ENCODE results near the gene GTF3C5.
"Not testable (repeated sequence)": the region's sequence is repeated elsewhere in the genome, so short reads cannot be mapped to it uniquely, and the experiment has no call there.

Gene GTF3C5

DNA sequence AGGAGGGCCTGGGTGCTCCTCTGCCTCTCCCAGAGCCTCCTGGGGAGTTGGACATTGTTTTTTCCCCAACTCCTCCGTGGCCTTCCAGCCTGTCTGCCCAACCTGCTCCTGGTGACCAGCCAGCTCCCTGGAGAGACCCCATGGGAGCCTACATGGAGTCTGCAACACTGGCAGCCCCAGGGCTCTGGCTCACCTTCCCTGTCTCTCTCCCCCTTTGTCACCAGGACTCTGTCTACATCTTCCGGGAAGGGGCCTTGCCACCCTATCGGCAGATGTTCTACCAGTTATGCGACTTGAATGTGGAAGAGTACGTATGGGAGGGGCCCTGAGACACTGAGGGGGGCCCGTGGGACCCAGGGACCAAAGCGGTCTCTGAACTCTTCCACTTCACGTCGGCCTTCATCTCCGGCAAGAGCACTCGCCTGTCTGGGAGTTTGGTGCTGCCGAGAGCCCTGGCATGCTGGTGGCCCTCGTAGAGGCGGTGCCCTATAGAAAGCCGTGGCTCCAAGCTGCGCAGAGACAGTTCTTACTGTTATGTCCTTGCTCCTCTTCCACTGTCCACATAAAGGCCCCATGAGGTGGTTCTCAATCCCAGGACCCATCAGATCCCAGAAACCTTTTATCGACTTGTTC is 25.1 kb downstream of the GTF3C5 start:
- no peak for DNase-seq (ENCODE audit: low read depth)

DNA sequence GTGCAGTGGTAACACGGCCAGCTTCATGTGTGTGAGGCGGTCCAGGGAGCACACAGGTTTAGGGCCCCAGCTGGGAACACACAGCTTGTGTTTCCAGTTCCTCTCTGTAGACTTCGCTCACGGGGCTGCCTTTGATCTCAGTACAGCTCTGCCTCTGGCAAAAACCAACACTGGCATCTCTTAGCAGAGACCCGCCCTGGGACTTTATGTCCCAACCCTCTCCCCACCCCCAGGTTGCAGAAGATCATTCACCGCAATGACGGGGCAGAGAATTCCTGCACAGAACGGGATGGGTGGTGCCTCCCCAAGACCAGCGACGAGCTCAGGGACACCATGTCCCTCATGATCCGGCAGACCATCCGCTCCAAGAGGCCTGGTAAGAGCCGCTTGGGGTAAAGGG is 25.7 kb downstream of the GTF3C5 start:
- no peak for DNase-seq (ENCODE audit: low read depth)

DNA sequence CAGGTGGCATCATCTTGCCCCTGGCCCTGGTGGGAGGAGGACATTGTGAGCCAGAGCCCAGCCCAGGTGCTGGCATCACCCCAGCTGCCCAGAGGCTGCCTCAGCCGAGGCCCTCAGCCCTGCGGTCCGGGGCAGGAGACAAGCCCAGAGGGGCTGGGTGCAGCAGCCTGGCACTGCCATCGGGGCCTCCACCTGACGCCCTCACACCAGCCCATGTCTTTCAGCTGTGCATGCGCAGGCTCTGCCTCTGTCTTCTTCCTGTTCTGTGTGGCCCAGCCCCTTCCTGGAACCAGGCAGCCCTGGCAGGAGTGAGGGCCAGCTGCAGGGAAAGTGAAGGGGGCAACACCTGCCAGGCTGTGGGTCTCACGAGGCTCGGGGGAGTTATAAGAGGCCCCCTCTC is 26.2 kb downstream of the GTF3C5 start:
- no peak for DNase-seq (ENCODE audit: low read depth)

DNA sequence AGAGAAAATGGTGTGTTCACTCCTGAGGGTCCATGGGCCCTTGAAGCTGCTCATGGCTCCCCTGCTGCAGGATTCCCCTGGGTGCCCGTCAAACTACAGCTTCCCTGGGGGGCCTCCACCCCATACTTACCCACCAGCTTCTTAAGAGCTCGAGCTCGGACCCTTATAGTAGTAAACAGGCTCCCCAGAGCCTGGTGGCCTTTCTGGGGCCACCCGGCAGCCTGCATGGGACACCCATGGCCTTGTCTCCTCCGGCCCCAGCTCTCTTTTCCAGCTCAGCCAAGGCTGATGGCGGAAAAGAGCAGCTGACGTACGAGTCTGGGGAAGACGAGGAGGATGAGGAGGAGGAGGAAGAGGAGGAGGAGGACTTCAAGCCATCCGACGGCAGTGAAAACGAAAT is 26.8 kb downstream of the GTF3C5 start:
- DNase-seq (ENCODE audit: low read depth) = no peak

DNA sequence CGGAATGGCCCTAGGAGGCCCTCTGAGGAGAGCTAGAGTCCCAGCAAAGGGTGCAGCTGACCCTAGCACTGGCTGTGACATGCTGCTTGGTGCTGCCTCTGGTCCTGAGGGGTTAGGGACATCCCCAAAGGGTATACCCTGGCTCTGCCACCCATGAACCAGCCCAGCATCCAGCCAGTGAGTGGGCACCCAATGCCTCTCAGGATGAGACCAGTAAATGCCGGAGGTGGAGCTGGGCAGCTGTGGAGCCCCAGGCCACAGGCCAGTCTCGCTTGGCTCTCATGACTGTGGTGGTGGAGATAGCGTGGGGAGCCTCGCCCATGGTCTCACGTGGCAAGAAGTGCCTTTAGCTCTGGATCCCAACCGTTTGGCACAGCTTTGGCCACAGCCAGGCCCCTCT is 27.3 kb downstream of the GTF3C5 start:
- no peak for DNase-seq (ENCODE audit: low read depth)

DNA sequence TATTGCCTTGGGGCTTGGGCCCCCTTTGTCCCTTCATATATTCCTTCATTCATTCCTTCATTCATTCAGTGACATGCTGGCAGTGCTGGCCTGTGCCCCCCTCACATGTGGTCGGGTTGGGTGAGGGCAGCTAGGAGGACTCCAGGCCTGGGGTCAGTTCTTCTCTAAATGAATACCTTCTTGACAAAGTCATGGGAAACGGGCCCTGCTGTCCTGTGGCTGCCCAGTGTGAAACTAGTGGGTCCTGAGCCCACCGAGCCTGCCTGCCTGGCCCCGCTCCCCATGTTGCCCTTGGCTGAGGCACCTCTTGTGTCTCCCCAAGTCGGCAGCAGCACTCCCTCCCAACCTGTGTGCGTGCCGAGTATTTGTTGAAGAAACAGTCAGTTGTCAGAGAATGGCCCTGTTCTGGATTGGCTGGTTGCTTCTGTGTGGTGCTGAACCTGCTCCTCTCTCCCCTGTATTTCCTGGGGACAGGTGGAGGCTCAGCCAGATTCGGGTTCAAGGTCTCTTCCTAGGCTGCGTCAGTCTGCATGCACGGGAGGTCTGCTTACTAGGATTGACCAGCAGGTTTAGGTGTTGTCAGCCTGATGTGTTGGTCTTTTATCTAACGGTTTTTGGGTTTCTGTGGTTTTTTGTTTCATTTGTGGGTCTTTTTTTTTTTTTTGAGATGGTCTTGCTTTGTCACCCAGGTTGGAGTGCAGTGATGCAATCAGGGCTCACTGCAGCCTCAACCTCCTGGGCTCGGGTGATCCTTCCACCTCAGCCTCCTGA is 27.9 kb downstream of the GTF3C5 start:
- DNase-seq (ENCODE audit: low read depth) = no peak

DNA sequence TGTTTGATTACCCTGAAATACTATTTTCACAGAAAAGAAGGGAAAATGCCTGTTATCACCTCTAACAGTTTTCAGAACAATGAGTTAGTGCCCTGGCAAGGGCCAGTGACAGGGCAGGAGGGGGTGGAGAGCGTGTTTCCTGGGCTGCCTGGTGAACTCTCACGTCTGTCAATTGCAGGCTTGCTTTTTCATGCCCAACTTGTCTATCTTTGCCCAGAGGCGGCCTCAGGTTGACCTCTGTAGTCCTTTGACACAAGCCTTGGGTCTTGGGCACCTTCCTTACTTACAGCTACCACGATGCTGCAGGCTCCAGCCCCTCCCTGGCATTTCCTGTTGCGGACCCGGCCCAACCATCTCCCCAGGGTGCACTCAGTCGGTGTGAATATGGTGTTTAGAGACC is 28.8 kb downstream of the GTF3C5 start:
- DNase-seq (ENCODE audit: low read depth) = no peak

DNA sequence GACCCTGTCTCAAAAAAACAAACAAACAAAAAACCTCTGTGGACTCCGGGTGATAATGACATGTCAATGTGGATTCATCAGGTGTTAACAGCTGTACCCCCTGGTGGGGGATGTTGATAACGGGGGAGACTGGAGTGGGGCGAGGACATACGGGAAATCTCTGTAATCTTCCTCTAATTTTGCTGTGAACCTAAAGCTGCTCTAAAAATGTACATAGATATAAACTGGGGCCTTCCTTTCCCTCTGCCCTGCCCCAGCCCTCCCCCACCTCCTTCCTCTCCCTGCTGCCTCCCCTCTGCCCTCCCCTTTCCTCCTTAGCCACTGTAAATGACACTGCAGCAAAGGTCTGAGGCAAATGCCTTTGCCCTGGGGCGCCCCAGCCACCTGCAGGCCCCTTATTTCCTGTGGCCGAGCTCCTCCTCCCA is 29.6 kb downstream of the GTF3C5 start:
- no peak for DNase-seq (ENCODE audit: low read depth)

DNA sequence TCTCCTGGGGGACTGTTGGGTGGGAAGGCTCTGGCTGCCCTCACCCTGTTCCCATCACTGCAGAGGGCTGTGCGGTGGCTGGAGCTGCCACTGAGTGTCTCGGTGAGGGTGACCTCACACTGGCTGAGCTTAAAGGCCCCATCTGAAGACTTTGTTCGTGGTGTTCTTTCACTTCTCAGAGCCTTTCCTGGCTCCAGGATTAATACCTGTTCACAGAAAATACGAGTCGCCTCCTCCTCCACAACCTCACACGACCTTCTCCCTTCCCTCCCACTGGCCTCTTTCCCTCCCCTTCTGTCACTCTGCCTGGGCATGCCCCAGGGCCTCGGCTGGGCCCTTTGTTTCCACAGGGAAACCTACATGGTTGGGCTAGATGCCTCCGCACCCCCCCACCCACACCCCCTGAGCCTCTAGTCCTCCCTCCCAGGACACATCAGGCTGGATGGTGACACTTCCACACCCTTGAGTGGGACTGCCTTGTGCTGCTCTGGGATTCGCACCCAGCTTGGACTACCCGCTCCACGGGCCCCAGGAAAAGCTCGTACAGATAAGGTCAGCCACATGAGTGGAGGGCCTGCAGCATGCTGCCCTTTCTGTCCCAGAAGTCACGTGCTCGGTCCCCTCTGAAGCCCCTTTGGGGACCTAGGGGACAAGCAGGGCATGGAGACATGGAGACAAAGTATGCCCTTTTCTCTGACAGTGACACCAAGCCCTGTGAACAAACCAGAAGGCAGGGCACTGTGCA is 30.4 kb downstream of the GTF3C5 start:
- not testable (repeated sequence) for DNase-seq (ENCODE audit: low read depth)

DNA sequence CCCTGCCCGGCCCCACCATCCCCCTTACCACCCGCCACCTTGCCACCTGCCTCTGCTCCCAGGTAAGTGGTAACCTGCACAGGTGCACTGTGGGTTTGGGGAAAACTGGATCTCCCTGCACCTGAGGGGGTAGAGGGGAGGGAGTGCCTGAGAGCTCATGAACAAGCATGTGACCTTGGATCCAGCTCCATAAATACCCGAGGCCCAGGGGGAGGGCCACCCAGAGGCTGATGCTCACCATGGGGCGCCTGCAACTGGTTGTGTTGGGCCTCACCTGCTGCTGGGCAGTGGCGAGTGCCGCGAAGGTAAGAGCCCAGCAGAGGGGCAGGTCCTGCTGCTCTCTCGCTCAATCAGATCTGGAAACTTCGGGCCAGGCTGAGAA is 31.0 kb downstream of the GTF3C5 start, which contains the start of gene CEL:
TSS of gene CEL (plus strand) at position 218 of the 382 bp plus-strand sequence. CDS start at position 240, 22 bp downstream.
- not testable (repeated sequence) for DNase-seq (ENCODE audit: low read depth)

DNA sequence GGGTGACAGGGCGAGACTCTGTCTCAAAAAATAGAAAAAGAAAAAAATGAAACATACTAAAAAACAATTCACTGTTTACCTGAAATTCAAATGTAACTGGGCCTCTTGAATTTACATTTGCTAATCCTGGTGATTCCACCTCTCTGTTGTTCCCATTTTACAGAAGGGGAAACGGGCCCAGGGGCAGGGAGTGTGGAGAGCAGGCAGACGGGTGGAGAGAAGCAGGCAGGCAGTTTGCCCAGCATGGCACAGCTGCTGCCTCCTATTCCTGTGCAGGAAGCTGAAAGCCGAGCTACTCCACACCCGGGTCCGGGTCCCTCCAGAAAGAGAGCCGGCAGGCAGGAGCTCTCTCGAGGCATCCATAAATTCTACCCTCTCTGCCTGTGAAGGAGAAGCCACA is 31.8 kb downstream of the GTF3C5 start:
- not testable (repeated sequence) for DNase-seq (ENCODE audit: low read depth)

DNA sequence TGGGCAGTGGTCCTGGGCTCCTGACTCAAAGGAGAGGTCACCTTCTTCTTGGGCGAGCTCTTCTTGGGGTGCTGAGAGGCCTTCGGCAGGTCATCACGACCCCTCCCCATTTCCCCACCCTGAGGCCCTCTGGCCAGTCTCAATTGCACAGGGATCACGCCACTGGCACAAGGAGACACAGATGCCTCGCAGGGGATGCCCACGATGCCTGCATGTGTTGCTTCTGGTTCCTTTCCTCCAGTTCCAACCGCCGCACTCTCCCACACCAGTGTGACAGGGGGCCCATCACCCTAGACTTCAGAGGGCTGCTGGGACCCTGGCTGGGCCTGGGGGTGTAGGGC is 32.3 kb downstream of the GTF3C5 start:
- no peak for DNase-seq (ENCODE audit: low read depth)

DNA sequence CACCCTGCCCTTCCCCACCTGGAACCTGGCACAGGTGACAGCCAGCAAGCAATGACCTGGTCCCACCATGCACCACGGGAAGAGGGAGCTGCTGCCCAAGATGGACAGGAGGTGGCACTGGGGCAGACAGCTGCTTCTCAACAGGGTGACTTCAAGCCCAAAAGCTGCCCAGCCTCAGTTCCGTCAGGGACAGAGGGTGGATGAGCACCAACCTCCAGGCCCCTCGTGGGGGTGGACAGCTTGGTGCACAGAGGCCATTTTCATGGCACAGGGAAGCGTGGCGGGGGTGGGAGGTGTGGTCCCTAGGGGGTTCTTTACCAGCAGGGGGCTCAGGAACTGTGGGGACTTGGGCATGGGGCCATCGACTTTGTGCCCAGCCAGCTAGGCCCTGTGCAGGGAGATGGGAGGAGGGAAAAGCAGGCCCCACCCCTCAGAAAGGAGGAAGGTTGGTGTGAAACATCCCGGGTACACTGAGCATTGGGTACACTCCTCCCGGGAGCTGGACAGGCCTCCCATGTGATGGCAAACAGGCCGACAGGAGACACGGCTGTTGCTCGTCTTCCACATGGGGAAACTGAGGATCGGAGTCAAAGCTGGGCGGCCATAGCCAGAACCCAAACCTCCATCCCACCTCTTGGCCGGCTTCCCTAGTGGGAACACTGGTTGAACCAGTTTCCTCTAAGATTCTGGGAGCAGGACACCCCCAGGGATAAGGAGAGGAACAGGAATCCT is 32.9 kb downstream of the GTF3C5 start:
- DNase-seq (ENCODE audit: low read depth) = no peak

DNA sequence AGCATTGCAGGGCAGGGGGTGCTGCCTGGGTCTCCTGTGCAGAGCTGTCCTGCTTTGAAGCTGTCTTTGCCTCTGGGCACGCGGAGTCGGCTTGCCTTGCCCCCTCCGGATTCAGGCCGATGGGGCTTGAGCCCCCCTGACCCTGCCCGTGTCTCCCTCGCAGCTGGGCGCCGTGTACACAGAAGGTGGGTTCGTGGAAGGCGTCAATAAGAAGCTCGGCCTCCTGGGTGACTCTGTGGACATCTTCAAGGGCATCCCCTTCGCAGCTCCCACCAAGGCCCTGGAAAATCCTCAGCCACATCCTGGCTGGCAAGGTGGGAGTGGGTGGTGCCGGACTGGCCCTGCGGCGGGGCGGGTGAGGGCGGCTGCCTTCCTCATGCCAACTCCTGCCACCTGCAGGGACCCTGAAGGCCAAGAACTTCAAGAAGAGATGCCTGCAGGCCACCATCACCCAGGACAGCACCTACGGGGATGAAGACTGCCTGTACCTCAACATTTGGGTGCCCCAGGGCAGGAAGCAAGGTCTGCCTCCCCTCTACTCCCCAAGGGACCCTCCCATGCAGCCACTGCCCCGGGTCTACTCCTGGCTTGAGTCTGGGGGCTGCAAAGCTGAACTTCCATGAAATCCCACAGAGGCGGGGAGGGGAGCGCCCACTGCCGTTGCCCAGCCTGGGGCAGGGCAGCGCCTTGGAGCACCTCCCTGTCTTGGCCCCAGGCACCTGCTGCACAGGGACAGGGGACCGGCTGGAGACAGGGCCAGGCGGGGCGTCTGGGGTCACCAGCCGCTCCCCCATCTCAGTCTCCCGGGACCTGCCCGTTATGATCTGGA is 33.7 kb downstream of the GTF3C5 start:
- DNase-seq (ENCODE audit: low read depth) = no peak

DNA sequence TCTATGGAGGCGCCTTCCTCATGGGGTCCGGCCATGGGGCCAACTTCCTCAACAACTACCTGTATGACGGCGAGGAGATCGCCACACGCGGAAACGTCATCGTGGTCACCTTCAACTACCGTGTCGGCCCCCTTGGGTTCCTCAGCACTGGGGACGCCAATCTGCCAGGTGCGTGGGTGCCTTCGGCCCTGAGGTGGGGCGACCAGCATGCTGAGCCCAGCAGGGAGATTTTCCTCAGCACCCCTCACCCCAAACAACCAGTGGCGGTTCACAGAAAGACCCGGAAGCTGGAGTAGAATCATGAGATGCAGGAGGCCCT is 34.2 kb downstream of the GTF3C5 start:
- DNase-seq (ENCODE audit: low read depth) = no peak

DNA sequence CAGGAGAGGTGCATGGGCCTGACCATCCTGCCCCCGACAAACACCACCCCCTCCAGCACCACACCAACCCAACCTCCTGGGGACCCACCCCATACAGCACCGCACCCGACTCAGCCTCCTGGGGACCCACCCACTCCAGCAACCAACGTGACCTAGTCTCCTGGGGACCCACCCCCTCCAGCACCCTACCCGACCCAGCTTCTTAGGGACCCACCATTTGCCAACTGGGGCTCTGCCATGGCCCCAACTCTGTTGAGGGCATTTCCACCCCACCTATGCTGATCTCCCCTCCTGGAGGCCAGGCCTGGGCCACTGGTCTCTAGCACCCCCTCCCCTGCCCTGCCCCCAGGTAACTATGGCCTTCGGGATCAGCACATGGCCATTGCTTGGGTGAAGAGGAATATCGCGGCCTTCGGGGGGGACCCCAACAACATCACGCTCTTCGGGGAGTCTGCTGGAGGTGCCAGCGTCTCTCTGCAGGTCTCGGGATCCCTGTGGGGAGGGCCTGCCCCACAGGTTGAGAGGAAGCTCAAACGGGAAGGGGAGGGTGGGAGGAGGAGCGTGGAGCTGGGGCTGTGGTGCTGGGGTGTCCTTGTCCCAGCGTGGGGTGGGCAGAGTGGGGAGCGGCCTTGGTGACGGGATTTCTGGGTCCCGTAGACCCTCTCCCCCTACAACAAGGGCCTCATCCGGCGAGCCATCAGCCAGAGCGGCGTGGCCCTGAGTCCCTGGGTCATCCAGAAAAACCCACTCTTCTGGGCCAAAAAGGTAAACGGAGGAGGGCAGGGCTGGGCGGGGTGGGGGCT is 35.6 kb downstream of the GTF3C5 start:
- DNase-seq (ENCODE audit: low read depth) = no peak

DNA sequence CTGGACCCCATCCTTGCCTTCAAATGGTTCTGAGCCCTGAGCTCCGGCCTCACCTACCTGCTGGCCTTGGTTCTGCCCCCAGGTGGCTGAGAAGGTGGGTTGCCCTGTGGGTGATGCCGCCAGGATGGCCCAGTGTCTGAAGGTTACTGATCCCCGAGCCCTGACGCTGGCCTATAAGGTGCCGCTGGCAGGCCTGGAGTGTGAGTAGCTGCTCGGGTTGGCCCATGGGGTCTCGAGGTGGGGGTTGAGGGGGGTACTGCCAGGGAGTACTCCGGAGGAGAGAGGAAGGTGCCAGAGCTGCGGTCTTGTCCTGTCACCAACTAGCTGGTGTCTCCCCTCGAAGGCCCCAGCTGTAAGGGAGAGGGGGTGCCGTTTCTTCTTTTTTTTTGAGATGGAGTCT is 36.2 kb downstream of the GTF3C5 start:
- no peak for DNase-seq (ENCODE audit: low read depth)

DNA sequence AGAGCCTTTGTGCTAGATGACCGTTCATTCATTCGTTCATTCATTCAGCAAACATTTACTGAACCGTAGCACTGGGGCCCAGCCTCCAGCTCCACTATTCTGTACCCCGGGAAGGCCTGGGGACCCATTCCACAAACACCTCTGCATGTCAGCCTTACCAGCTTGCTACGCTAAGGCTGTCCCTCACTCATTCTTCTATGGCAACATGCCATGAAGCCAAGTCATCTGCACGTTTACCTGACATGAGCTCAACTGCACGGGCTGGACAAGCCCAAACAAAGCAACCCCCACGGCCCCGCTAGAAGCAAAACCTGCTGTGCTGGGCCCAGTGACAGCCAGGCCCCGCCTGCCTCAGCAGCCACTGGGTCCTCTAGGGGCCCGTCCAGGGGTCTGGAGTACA is 37.0 kb downstream of the GTF3C5 start:
- no peak for DNase-seq (ENCODE audit: low read depth)

DNA sequence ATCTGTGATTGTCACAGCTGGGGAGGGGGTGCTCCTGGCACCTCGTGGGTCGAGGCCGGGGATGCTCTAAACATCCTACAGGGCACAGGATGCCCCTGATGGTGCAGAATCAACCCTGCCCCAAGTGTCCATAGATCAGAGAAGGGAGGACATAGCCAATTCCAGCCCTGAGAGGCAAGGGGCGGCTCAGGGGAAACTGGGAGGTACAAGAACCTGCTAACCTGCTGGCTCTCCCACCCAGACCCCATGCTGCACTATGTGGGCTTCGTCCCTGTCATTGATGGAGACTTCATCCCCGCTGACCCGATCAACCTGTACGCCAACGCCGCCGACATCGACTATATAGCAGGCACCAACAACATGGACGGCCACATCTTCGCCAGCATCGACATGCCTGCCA is 37.6 kb downstream of the GTF3C5 start:
- DNase-seq (ENCODE audit: low read depth) = not testable (repeated sequence)

DNA sequence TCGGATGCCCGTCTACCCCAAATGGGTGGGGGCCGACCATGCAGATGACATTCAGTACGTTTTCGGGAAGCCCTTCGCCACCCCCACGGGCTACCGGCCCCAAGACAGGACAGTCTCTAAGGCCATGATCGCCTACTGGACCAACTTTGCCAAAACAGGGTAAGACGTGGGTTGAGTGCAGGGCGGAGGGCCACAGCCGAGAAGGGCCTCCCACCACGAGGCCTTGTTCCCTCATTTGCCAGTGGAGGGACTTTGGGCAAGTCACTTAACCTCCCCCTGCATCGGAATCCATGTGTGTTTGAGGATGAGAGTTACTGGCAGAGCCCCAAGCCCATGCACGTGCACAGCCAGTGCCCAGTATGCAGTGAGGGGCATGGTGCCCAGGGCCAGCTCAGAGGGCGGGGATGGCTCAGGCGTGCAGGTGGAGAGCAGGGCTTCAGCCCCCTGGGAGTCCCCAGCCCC is 39.7 kb downstream of the GTF3C5 start:
- not testable (repeated sequence) for DNase-seq (ENCODE audit: low read depth)

DNA sequence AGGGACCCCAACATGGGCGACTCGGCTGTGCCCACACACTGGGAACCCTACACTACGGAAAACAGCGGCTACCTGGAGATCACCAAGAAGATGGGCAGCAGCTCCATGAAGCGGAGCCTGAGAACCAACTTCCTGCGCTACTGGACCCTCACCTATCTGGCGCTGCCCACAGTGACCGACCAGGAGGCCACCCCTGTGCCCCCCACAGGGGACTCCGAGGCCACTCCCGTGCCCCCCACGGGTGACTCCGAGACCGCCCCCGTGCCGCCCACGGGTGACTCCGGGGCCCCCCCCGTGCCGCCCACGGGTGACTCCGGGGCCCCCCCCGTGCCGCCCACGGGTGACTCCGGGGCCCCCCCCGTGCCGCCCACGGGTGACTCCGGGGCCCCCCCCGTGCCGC is 40.2 kb downstream of the GTF3C5 start:
- DNase-seq (ENCODE audit: low read depth) = not testable (repeated sequence)

All from HS-5 (cell line).